Peyer's patch (tissue), 4 donors: Measurements from ENCODE around the gene CFAP119. TPM values are rescaled to one million over a fixed set of nuclear protein-coding genes. Genes with fewer than 3 reads are reported as not detected.

Experiments used
- DNase-seq, 3 donors: peaks; one replicate each; pipeline ENCODE4 v3.0.0-alpha.2; 2017 to 2019
- H3K27ac ChIP-seq, 4 donors: fragments of 200-600 bp; sonication (generic); one replicate each; pipeline ENCODE4 v1.5.1; 2016 to 2019
- H3K27me3 ChIP-seq, 2 donors: fragments of 200-600 bp; sonication (generic); one replicate each; pipeline ENCODE4 v1.5.1; 2019
- H3K36me3 ChIP-seq, 3 donors: fragments of 200-600 bp; sonication (generic); one replicate each; pipeline ENCODE4 v1.5.1; 2016 to 2019
- H3K4me1 ChIP-seq, 4 donors: fragments of 200-600 bp; sonication (generic); one replicate each; pipeline ENCODE4 v1.5.1; 2016 to 2019
- H3K4me3 ChIP-seq, 4 donors: fragments of 200-600 bp; sonication (generic); 1 replicate in 3 of 4; 2 replicates in 1 of 4; pipeline ENCODE4 v1.5.1; 2016 to 2019; ENCODE audit warnings: mild to moderate bottlenecking in 1 of 4
- H3K9me3 ChIP-seq, 4 donors: fragments of 200-600 bp; sonication (generic); one replicate each; pipeline ENCODE4 v1.5.1; 2016 to 2019; ENCODE audit warnings: mild to moderate bottlenecking in 1 of 4
- POLR2A ChIP-seq, 2 donors: fragments of 450-650 bp; IDR thresholded peaks; one replicate each; pipeline ENCODE4 v1.5.1; 2017; ENCODE audit warnings: antibody characterized with exemption in 2 of 2, mild to moderate bottlenecking in 2 of 2, moderate library complexity in 2 of 2
- total RNA-seq, 4 donors: library from RNA; depleted of rRNA; stranded (reverse); fragments of >200 nt; gene quantifications; one replicate each; pipeline ENCODE4 v1.1.0, GENCODE V29; 2016
- TF ChIP-seq, protein P1 (sequence below), 6 experiments: fragments of 450-650 bp in 4 of 6; fragments of 200-600 bp in 2 of 6; sonication (generic) in 1 of 6; IDR thresholded peaks; one replicate each; pipeline ENCODE4 v1.5.1; 2017 to 2019; ENCODE audit warnings: antibody characterized with exemption in 6 of 6, mild to moderate bottlenecking in 3 of 6, moderate library complexity in 1 of 6

Gene CFAP119
- total RNA-seq, 4 donors from 2014 or later: 2.9 to 17.3 (median 4.2) TPM

DNA sequence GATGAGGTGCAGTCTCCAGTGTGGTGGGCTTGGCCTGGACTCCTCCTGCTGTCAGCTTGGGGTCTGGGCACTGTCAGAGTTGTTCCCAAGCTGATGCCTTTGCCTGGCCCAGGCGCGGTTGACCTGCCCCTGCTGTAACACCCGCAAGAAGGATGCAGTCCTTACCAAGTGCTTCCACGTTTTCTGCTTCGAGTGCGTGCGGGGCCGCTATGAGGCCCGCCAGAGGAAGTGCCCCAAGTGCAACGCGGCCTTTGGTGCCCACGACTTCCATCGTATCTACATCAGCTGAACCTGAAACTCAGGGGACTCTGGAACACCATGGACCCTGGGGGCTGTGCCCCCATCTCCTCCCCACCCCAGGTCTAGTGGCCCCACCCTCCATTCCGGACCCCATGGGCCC is 12.0 kb upstream of the CFAP119 start:
- no peaks in the 10 kb centered on the region for H3K9me3 ChIP-seq
- no peak overlapping the region for H3K4me3 ChIP-seq
- peak in 1 of 3 donors; percentile 32 for DNase-seq
- H3K4me1 ChIP-seq: peaks cover 0 to 20% (median 6%) of the 10 kb centered on the region in 4 donors
- peaks cover 0 to 59% (median 0%) of the 10 kb centered on the region in 3 donors for H3K36me3 ChIP-seq
- no peak overlapping the region for H3K27ac ChIP-seq
- no peak for TF ChIP-seq POLR2A (IDR thresholded peaks at IDR 0.05)
- TF ChIP-seq, protein P1, sequence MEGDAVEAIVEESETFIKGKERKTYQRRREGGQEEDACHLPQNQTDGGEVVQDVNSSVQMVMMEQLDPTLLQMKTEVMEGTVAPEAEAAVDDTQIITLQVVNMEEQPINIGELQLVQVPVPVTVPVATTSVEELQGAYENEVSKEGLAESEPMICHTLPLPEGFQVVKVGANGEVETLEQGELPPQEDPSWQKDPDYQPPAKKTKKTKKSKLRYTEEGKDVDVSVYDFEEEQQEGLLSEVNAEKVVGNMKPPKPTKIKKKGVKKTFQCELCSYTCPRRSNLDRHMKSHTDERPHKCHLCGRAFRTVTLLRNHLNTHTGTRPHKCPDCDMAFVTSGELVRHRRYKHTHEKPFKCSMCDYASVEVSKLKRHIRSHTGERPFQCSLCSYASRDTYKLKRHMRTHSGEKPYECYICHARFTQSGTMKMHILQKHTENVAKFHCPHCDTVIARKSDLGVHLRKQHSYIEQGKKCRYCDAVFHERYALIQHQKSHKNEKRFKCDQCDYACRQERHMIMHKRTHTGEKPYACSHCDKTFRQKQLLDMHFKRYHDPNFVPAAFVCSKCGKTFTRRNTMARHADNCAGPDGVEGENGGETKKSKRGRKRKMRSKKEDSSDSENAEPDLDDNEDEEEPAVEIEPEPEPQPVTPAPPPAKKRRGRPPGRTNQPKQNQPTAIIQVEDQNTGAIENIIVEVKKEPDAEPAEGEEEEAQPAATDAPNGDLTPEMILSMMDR (IDR thresholded peaks at IDR 0.05): no peak
- H3K27me3 ChIP-seq: no peaks in the 10 kb centered on the region

DNA sequence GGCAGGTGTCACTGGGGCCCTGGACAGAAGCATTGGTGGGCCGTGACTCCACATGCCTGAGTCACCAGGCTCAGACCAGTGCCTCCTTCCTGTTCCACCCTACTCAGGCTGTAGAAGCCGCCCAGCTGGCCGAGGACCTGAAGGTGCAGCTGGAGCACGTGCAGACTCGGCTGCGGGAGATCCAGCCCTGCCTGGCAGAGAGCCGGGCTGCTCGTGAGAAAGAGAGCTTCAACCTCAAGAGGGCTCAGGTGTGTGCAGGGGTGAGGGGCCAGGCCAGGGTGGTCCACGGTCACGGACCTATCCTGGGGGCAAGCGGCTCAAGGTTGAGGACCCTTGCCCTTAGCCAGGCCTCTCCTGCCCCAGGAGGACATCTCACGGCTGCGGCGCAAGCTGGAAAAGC is 9.9 kb upstream of the CFAP119 start:
- Histone ChIP-seq H3K9me3 (no peaks in the 10 kb centered on the region), H3K36me3 (peaks cover 0 to 80% (median 6%) of the 10 kb centered on the region in 3 donors), H3K4me1 (peaks cover 0 to 17% (median 6%) of the 10 kb centered on the region in 4 donors), H3K27ac (no peak overlapping the region), H3K27me3 (no peaks in the 10 kb centered on the region), H3K4me3 (no peak overlapping the region)
- no peak for TF ChIP-seq POLR2A (IDR thresholded peaks at IDR 0.05)
- TF ChIP-seq, protein P1 (IDR thresholded peaks at IDR 0.05): no peak
- DNase-seq: peak in 1 of 3 donors; percentile 34

DNA sequence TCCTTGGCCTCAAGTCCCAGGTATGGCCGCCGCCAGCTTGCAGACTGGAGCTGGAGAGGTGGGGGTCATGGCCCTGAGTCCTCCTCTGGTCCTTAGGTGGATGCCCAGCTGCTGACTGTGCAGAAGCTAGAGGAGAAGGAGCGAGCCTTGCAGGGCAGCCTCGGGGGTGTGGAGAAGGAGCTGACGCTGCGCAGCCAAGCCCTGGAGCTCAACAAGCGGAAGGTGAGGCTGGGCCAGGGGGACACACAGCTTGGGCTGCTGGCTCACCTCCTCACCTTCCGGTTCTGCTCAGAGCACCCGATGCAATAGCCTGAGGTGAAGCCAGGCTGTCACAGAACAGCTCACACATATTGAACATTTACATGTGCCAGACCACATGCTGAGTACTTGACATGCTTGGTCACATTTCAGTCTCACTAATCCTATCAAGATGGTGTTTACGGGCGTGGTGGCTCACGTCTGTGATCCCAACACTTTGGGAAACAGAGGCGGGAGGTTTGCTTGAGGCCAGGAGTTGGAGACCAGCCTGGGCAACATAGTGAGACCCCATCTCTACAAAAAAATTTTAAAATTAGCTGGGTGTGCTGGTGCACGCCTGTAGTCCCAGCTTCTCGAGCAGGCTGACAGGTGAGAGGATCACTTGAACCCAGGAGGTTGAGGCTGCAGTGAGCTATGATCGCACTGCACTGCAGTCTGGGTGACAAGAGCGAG is 7.7 kb upstream of the CFAP119 start:
- Histone ChIP-seq H3K27me3 (no peaks in the 10 kb centered on the region), H3K36me3 (peaks cover 0 to 100% (median 6%) of the 10 kb centered on the region in 3 donors), H3K9me3 (no peaks in the 10 kb centered on the region), H3K27ac (no peak overlapping the region), H3K4me1 (peaks cover 0 to 3% (median 0%) of the 10 kb centered on the region in 4 donors), H3K4me3 (no peak overlapping the region)
- DNase-seq: peak in 2 of 3 donors; percentile 49 to 70
- no peak for TF ChIP-seq POLR2A (IDR thresholded peaks at IDR 0.05)
- TF ChIP-seq, protein P1 (IDR thresholded peaks at IDR 0.05): no peak

DNA sequence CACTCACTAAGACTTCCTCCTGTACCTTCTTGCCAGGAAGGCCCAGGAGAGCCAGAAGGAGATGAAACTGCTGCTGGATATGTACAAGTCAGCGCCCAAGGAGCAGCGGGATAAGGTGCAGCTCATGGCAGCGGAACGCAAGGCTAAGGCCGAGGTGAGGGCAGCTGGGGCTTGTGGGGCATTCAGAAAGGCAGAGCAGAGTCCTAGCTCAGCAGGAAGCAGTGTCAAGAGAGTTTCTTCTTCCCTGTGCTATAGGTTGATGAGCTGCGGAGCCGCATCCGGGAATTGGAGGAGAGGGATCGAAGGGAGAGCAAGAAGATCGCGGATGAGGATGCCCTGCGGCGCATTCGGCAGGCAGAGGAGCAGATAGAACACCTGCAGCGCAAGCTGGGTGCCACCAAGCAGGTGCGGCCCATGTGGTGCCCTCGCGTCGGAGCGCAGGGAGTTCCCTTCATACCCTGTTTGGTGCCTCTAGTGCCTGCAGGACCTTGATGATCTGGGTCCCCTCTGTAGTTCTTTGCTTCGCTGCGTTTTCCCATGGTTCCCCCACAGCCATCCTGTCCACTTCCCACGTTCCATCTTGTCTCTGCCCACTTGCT is 6.8 kb upstream of the CFAP119 start:
- H3K27ac ChIP-seq: no peak overlapping the region

DNA sequence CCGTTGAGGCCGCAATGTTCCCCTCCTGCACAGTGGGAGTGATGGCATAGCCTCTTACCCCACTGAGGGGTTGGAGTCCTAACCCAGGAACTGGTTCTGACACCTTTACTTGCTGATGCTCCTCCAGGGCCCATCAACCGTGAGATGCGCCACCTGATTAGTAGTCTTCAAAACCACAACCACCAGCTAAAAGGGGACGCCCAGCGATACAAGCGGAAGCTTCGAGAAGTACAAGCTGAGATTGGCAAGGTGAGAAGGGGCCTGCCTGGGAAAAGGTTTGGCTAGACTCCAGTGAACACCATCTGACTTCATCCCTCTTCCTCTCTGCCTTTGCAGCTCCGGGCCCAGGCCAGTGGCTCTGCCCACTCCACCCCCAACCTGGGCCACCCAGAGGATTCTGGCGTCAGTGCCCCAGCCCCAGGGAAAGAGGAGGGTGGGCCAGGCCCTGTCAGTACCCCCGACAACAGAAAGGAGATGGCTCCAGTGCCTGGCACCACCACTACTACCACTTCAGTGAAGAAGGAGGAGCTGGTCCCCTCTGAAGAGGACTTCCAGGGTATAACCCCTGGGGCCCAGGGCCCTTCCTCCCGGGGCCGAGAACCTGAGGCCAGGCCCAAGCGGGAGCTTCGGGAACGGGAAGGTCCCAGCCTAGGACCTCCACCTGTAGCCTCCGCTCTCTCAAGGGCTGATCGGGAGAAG is 6.1 kb upstream of the CFAP119 start:
- DNase-seq: peak; percentile 47 to 74 (median 67)
- peaks cover 0 to 13% (median 8%) of the 10 kb centered on the region in 4 donors for H3K4me1 ChIP-seq
- peak overlapping the region in 1 of 4 donors; percentile 11 for H3K27ac ChIP-seq
- no peaks in the 10 kb centered on the region for H3K27me3 ChIP-seq
- H3K4me3 ChIP-seq: no peak overlapping the region
- H3K9me3 ChIP-seq: no peaks in the 10 kb centered on the region
- peaks cover 0 to 94% (median 6%) of the 10 kb centered on the region in 3 donors for H3K36me3 ChIP-seq
- TF ChIP-seq, protein P1 (IDR thresholded peaks at IDR 0.05): no peak
- no peak for TF ChIP-seq POLR2A (IDR thresholded peaks at IDR 0.05)

More for the DNA sequence above, 6.8 kb upstream of the CFAP119 start:
- Histone ChIP-seq H3K27me3 (no peaks in the 10 kb centered on the region), H3K4me3 (no peak overlapping the region), H3K4me1 (peaks cover 0 to 5% (median under 1%) of the 10 kb centered on the region in 4 donors), H3K36me3 (peaks cover 0 to 100% (median 6%) of the 10 kb centered on the region in 3 donors), H3K9me3 (no peaks in the 10 kb centered on the region)
- no peak for TF ChIP-seq POLR2A (IDR thresholded peaks at IDR 0.05)
- TF ChIP-seq, protein P1 (IDR thresholded peaks at IDR 0.05): no peak
- DNase-seq: no peak
